BJ (cell line): Measurements from ENCODE around the gene DIP2A. TPM values are rescaled to one million over a fixed set of nuclear protein-coding genes. Genes with fewer than 3 reads are reported as not detected.

Experiments used
- CTCF ChIA-PET: fragments of 350-600 bp; formaldehyde crosslinking; extraction: SDS; loops from one replicate; lab custom pipeline; 2021; ENCODE audit warnings: antibody characterized with exemption, inconsistent platforms; lab: Yijun Ruan, JAX
- POLR2A ChIA-PET: fragments of 300-600 bp; sonication (Branson Sonifier 250); formaldehyde crosslinking; extraction: SDS; loops from one replicate; lab custom pipeline; 2021; ENCODE audit warnings: antibody characterized with exemption; lab: Charles Lee
- DNase-seq: peaks from one replicate; pipeline ENCODE4 v3.0.0-alpha.2; 2011; ENCODE audit warnings: low read depth
- H3K27me3 ChIP-seq: 2 replicates; pipeline ENCODE4 v1.6.0; 2011; ENCODE audit warnings: low read length; ENCODE audit not compliant: control insufficient read depth, insufficient read depth
- H3K36me3 ChIP-seq: 2 replicates; pipeline ENCODE4 v1.5.1; 2011; ENCODE audit warnings: low read length; ENCODE audit not compliant: control insufficient read depth, insufficient read depth
- H3K4me3 ChIP-seq: 2 replicates; pipeline ENCODE4 v1.5.1; 2011; ENCODE audit warnings: low read depth, mild to moderate bottlenecking, control low read depth, low read length
- polyA plus RNA-seq: library from polyadenylated mRNA; depleted of rRNA; stranded (reverse); fragments of >200 nt; gene quantifications from 2 replicates; pipeline ENCODE4 v1.2.3, GENCODE V29; 2011
- TF ChIP-seq, protein P1 (sequence below): IDR thresholded peaks from 2 replicates; pipeline ENCODE4 v1.5.1; 2011; ENCODE audit warnings: low read depth, mild to moderate bottlenecking, control low read depth, inconsistent platforms, low read length, moderate library complexity; ENCODE audit not compliant: insufficient read depth

The DIP2A gene
- polyA plus RNA-seq, 1 experiment, result 18.7 TPM

DNA sequence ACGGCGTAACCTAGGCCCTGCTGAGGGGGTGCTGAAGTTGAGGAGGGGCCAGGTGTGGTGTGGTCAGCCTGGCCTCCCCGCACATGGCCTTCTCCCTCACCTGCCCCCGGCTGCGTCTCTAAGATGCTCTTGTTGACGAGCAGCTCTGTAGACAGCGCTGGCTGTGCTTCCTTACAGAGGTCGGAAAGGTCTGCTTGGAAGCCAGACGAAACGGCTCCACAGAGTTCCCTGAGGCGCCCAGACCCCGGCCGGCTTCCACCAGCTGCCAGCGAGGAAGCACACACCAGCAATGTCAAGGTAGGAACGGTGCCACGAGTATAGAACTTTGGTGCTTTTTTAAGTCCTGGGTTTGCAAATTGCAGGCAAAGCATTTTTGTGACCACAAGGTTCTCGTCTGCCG, 18.8 kb upstream of the DIP2A start:
- TF ChIP-seq, protein P1, sequence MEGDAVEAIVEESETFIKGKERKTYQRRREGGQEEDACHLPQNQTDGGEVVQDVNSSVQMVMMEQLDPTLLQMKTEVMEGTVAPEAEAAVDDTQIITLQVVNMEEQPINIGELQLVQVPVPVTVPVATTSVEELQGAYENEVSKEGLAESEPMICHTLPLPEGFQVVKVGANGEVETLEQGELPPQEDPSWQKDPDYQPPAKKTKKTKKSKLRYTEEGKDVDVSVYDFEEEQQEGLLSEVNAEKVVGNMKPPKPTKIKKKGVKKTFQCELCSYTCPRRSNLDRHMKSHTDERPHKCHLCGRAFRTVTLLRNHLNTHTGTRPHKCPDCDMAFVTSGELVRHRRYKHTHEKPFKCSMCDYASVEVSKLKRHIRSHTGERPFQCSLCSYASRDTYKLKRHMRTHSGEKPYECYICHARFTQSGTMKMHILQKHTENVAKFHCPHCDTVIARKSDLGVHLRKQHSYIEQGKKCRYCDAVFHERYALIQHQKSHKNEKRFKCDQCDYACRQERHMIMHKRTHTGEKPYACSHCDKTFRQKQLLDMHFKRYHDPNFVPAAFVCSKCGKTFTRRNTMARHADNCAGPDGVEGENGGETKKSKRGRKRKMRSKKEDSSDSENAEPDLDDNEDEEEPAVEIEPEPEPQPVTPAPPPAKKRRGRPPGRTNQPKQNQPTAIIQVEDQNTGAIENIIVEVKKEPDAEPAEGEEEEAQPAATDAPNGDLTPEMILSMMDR, result no peak
- H3K36me3 ChIP-seq, result peaks cover 38% of the 10 kb centered on the region
- POLR2A ChIA-PET, result no interaction called here
- no peaks in the 10 kb centered on the region for H3K27me3 ChIP-seq
- CTCF ChIA-PET, result no interaction called here
- DNase-seq, result no peak
- no peak overlapping the region for H3K4me3 ChIP-seq

- CTCF ChIA-PET, result no interaction called here
- no peak for DNase-seq
- POLR2A ChIA-PET, result no interaction called here
- TF ChIP-seq, protein P1, result no peak
- H3K36me3 ChIP-seq, result peaks cover 36% of the 10 kb centered on the region
- H3K4me3 ChIP-seq, result no peak overlapping the region
- H3K27me3 ChIP-seq, result no peaks in the 10 kb centered on the region
Observed at GRCh38 chr21:46441331-46441730, 17.4 kb upstream of the DIP2A start.

DNA sequence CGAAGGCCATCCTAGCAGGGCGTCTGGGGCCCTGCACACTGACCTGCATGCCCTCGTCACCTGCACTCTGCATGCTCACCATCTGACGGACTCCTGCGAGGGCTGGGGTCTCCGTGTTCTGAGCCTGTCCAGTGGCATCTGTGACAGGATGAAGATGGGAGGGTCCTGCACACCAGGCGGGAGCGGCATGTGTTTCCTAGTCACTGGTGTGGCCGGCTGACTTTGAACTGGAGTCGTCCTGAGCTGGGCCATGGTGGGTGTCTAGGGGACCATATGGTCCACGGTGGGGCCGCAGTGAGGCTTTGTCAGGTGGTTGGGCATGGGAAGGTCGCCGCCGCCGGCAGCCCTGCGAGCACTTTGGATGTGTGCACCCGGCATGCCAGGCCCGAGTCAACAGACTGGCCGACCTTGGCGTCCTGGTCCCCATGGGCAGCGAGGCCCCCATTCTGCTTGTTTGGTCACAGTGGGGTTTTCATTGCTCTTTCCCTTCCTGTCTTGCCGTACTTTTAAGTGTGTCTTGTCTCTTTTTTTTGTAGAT, 16.7 kb upstream of the DIP2A start:
- Histone ChIP-seq H3K4me3 (no peak overlapping the region), H3K27me3 (no peaks in the 10 kb centered on the region), H3K36me3 (peaks cover 35% of the 10 kb centered on the region)
- ChIA-PET POLR2A (no interaction called here), CTCF (no interaction called here)
- TF ChIP-seq, protein P1, result no peak
- DNase-seq, result no peak

GRCh38 chr21:46442938-46443337, 15.8 kb upstream of the DIP2A start:
- CTCF ChIA-PET, result no interaction called here
- POLR2A ChIA-PET, result no interaction called here
- no peak for DNase-seq
- no peaks in the 10 kb centered on the region for H3K27me3 ChIP-seq
- H3K36me3 ChIP-seq, result peaks cover 30% of the 10 kb centered on the region
- H3K4me3 ChIP-seq, result no peak overlapping the region
- TF ChIP-seq, protein P1, result no peak

GRCh38 chr21:46443910-46444309, 14.8 kb upstream of the DIP2A start:
- CTCF ChIA-PET, result no interaction called here
- TF ChIP-seq, protein P1, result no peak
- H3K36me3 ChIP-seq, result peaks cover 27% of the 10 kb centered on the region

More at GRCh38 chr21:46443910-46444309, 14.8 kb upstream of the DIP2A start:
- DNase-seq, result no peak
- POLR2A ChIA-PET, result no interaction called here
- Histone ChIP-seq H3K27me3 (no peaks in the 10 kb centered on the region), H3K4me3 (no peak overlapping the region)
